ENCODE results near the gene CD81. TPM values are rescaled to one million over a fixed set of nuclear protein-coding genes. Genes with fewer than 3 reads are reported as not detected.

CD81 gene
- total RNA-seq, 1 donor from 2014 or later, result 424 TPM

DNA sequence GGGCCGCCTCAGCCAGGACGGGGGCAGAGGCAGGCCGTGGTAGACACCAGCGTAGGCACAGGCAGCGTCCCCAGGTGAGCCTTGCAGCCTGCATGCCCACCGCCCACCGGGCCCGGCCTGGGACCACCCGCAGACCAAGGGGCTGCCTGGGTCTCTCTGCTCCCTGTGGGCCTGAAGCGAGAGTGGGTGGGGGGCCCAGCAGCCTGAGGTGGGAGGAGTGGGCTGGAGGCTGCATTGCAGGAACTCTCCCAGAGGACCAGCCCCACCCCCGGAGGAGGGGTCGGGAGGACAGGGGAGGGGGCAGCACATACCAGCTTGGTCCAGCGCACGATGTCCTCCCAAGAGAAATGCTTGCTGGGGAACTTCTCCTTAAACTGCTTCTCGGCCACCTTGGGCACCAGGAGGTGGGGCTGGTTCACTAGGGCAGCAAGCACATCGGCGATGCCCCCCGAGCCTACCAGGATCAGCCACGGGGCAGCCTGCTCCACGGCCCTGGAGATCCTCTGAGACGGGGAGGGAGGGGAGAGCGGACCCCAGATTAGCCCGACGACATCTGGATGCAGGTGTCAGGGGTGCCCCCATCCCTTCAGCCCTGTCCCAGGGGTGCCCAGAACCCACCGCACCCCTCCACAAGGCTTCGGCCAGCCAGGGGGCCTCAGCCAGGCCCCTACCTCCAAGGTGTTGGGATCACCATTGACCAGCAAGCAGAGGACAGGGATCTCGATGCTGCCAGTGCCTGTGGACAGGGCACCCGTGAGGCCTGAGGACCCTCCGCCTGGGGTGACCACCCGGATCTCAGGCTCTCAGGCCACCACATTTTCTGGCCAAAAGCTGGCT is 41.0 kb downstream of the CD81 start:
- DNase-seq (ENCODE audit: low spot score), result no peak
- TF ChIP-seq, protein P1, sequence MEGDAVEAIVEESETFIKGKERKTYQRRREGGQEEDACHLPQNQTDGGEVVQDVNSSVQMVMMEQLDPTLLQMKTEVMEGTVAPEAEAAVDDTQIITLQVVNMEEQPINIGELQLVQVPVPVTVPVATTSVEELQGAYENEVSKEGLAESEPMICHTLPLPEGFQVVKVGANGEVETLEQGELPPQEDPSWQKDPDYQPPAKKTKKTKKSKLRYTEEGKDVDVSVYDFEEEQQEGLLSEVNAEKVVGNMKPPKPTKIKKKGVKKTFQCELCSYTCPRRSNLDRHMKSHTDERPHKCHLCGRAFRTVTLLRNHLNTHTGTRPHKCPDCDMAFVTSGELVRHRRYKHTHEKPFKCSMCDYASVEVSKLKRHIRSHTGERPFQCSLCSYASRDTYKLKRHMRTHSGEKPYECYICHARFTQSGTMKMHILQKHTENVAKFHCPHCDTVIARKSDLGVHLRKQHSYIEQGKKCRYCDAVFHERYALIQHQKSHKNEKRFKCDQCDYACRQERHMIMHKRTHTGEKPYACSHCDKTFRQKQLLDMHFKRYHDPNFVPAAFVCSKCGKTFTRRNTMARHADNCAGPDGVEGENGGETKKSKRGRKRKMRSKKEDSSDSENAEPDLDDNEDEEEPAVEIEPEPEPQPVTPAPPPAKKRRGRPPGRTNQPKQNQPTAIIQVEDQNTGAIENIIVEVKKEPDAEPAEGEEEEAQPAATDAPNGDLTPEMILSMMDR (IDR thresholded peaks at IDR 0.05; ENCODE audit: unreplicated experiment), result no peak
- Mint-ChIP-seq H3K27ac (ENCODE audit: unreplicated experiment) (no peak overlapping the region), H3K9me3 (ENCODE audit: unreplicated experiment) (no peaks in the 10 kb centered on the region), H3K27me3 (ENCODE audit: unreplicated experiment) (peaks cover 2% of the 10 kb centered on the region), H3K4me3 (ENCODE audit: unreplicated experiment) (no peak overlapping the region), H3K36me3 (ENCODE audit: low read depth, unreplicated experiment) (no peaks in the 10 kb centered on the region), H3K4me1 (ENCODE audit: unreplicated experiment) (no peaks in the 10 kb centered on the region)

DNA sequence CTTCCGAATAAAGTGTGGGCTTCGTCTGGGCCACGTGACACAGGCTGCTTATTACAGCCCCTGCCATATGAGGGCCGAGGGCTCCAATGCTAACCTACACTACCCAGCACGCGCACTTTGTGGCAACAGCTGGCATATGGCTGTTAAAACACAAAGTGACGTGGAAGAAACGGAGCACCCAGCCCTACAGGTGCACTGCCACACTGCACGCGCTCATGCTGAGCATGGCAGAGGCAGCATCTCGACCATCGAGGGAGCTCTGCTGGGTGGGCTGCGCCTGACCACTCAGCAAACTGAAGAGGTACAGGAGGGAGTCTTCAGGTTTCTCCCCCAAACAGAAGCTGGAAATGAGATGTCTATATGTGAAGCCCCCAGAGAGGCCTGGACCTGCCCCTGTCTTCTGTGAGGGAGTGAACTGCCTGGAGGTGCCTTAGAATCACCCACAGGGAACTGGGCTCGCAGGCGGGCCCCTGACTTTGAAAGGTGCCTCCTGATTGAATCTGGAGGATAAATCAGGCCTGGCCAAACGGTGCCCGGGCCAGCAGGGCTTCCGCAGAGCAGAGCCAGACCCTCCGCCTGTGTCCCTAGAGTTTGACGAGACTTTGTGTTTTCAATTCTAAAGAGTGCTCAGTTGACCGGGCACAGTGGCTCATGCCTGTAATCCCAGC is 41.7 kb downstream of the CD81 start:
- no peaks in the 10 kb centered on the region for H3K4me1 Mint-ChIP-seq (ENCODE audit: unreplicated experiment)
- peaks cover 2% of the 10 kb centered on the region for H3K27me3 Mint-ChIP-seq (ENCODE audit: unreplicated experiment)
- no peak for DNase-seq (ENCODE audit: low spot score)
- TF ChIP-seq, protein P1 (IDR thresholded peaks at IDR 0.05; ENCODE audit: unreplicated experiment), result no peak
- H3K4me3 Mint-ChIP-seq (ENCODE audit: unreplicated experiment), result no peak overlapping the region
- no peaks in the 10 kb centered on the region for H3K9me3 Mint-ChIP-seq (ENCODE audit: unreplicated experiment)
- H3K27ac Mint-ChIP-seq (ENCODE audit: unreplicated experiment), result no peak overlapping the region
- H3K36me3 Mint-ChIP-seq (ENCODE audit: low read depth, unreplicated experiment), result no peaks in the 10 kb centered on the region

DNA sequence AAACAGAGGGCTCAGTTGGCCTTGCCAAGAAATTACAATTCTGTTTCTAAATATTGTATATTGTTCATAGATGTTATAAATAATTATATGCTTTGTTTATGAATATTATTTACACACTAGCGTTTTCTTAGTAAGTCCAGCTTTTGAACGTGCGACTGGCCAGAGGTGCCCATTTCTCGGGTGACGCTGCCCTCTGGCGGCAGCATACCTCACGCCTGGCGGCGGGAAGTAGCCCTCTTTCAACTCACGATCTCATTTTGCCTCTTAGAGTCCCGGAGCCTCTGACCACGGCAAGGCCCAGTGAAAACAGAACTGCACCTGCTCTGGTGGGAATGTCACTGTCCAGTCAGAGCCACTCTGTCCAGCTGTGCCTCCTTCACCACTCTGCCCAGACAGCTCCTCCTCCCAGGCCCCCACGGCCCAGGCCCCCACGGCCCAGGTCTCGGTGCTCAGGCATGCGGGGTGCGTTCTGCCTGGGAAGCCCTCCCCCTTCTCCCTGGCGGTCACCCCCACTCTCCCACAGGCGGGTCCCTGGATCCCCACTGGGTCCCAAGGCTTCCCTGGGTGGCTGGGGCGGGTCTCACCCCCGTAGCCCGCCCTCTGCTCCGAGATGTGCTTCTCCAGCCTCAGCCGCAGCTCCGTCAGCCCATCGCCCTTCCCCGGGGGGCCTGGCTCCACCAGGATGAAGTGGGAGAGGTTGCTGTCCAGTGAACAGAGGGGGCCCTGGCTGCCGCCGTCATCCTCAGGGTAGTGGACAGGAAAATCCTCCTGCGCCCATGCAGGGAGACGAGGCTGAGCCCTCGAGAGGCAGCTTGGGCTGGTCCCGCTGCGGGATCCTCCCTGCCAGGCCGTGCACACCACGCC is 42.8 kb downstream of the CD81 start:
- TF ChIP-seq, protein P1 (IDR thresholded peaks at IDR 0.05; ENCODE audit: unreplicated experiment), result peak; percentile 66
- Mint-ChIP-seq H3K9me3 (ENCODE audit: unreplicated experiment) (no peaks in the 10 kb centered on the region), H3K27me3 (ENCODE audit: unreplicated experiment) (peaks cover 5% of the 10 kb centered on the region), H3K27ac (ENCODE audit: unreplicated experiment) (no peak overlapping the region), H3K36me3 (ENCODE audit: low read depth, unreplicated experiment) (no peaks in the 10 kb centered on the region), H3K4me3 (ENCODE audit: unreplicated experiment) (no peak overlapping the region), H3K4me1 (ENCODE audit: unreplicated experiment) (no peaks in the 10 kb centered on the region)
- peak; percentile 85 for DNase-seq (ENCODE audit: low spot score)

DNA sequence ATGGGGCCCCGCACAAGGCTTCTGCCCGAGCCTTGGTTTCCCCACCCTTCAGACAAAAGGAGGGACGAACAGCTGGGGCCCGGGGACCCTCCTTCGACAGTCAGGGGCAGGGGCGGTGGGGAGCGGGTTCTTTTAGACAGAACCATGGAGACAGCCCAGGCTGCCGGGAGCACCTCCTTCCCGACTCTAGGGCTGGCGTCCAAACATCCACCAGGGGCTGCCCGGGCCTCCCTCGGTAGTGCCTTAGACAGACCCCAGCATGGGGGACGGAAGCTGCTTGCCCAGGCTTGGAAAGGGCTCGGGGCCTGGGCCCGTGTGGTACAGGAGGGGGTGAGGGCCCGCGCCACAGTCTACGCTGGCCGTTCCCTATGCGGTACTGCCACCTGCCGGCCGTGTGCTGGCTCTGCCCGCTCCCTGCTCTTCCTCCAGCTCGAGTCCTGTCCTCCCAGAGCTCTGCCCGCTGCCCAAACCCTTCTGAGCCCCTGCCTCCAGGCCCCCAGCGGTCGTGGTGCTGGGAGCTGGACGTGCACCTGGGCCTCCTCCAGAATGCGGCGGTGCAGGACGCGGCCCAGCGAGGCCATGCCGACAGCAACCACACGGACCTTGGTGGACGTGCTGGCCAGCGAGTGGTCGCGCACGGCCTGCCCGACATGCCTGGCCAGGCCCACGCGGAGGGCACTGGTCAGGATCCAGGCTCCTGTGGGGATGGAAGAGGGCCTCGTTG is 43.6 kb downstream of the CD81 start:
- Mint-ChIP-seq H3K4me1 (ENCODE audit: unreplicated experiment) (no peaks in the 10 kb centered on the region), H3K9me3 (ENCODE audit: unreplicated experiment) (no peaks in the 10 kb centered on the region), H3K4me3 (ENCODE audit: unreplicated experiment) (no peak overlapping the region), H3K27me3 (ENCODE audit: unreplicated experiment) (peaks cover 8% of the 10 kb centered on the region), H3K36me3 (ENCODE audit: low read depth, unreplicated experiment) (no peaks in the 10 kb centered on the region), H3K27ac (ENCODE audit: unreplicated experiment) (no peak overlapping the region)
- TF ChIP-seq, protein P1 (IDR thresholded peaks at IDR 0.05; ENCODE audit: unreplicated experiment), result peak; percentile 81
- DNase-seq (ENCODE audit: low spot score), result peak; percentile 84
